Chondrocyte (in vitro differentiated cells): ENCODE results near the gene DNAH1. TPM values are rescaled to one million over a fixed set of nuclear protein-coding genes. Genes with fewer than 3 reads are reported as not detected.

ENCODE experiments used
- DNase-seq: peaks from one replicate; pipeline ENCODE4 v3.0.0; 2021; ENCODE audit warnings: mixed read lengths, low spot score
- H3K27ac Mint-ChIP-seq: one replicate; pipeline ENCODE4 v1.8.0; 2021; ENCODE audit warnings: mild to moderate bottlenecking, moderate library complexity, mixed read lengths; ENCODE audit not compliant: unreplicated experiment
- H3K27me3 Mint-ChIP-seq: 2 replicates; pipeline ENCODE4 v1.8.0; 2021; ENCODE audit warnings: low read depth, mixed read lengths
- H3K36me3 Mint-ChIP-seq: 2 replicates; pipeline ENCODE4 v1.8.0; 2021; ENCODE audit warnings: low read depth, mixed read lengths
- H3K4me1 Mint-ChIP-seq: 2 replicates; pipeline ENCODE4 v1.8.0; 2021; ENCODE audit warnings: low read depth, mild to moderate bottlenecking, mixed read lengths
- H3K4me3 Mint-ChIP-seq: one replicate; pipeline ENCODE4 v1.8.0; 2021; ENCODE audit warnings: mild to moderate bottlenecking, moderate library complexity, mixed read lengths; ENCODE audit not compliant: unreplicated experiment
- H3K9me3 Mint-ChIP-seq: 2 replicates; pipeline ENCODE4 v1.8.0; 2021; ENCODE audit warnings: low read depth, mixed read lengths
- CTCF ChIP-seq: fragments of 200-600 bp; sonication (generic); IDR thresholded peaks from 2 replicates; pipeline ENCODE4 v1.5.0; 2021; ENCODE audit warnings: antibody characterized with exemption, mild to moderate bottlenecking, moderate library complexity
- total RNA-seq: library from RNA; stranded (reverse); gene quantifications from 3 replicates; pipeline ENCODE4 v1.2.1, GENCODE V29; 2021

DNAH1 gene
- total RNA-seq, 1 donor from 2014 or later = 5.0 TPM

GRCh38 chr3:52352566-52352965 is 36.4 kb downstream of the DNAH1 start:
- TF ChIP-seq CTCF = no peak
- no peaks in the 10 kb centered on the region for H3K4me1 Mint-ChIP-seq
- no peak overlapping the region for H3K27ac Mint-ChIP-seq
- H3K4me3 Mint-ChIP-seq = no peak overlapping the region
- DNase-seq = peak; percentile 86
- H3K36me3 Mint-ChIP-seq = peaks cover 5% of the 10 kb centered on the region
- H3K27me3 Mint-ChIP-seq = no peaks in the 10 kb centered on the region
- H3K9me3 Mint-ChIP-seq = no peaks in the 10 kb centered on the region

- TF ChIP-seq CTCF = no peak
- H3K27me3 Mint-ChIP-seq = no peaks in the 10 kb centered on the region
- H3K9me3 Mint-ChIP-seq = no peaks in the 10 kb centered on the region
- peak; percentile 91 for DNase-seq
- H3K36me3 Mint-ChIP-seq = peaks cover 5% of the 10 kb centered on the region
- no peak overlapping the region for H3K4me3 Mint-ChIP-seq
- H3K27ac Mint-ChIP-seq = no peak overlapping the region
- no peaks in the 10 kb centered on the region for H3K4me1 Mint-ChIP-seq
Measured at GRCh38 chr3:52353291-52353855, 37.3 kb downstream of the DNAH1 start.

GRCh38 chr3:52354676-52355075 is 38.6 kb downstream of the DNAH1 start:
- Mint-ChIP-seq H3K27me3 (no peaks in the 10 kb centered on the region), H3K4me1 (no peaks in the 10 kb centered on the region), H3K36me3 (peaks cover 3% of the 10 kb centered on the region), H3K4me3 (no peak overlapping the region), H3K9me3 (no peaks in the 10 kb centered on the region), H3K27ac (no peak overlapping the region)
- TF ChIP-seq CTCF = no peak
- DNase-seq = peak; percentile 54

GRCh38 chr3:52355526-52355925 is 39.4 kb downstream of the DNAH1 start:
- Mint-ChIP-seq H3K4me1 (no peaks in the 10 kb centered on the region), H3K27ac (no peak overlapping the region)

GRCh38 chr3:52356126-52356525 is 40.0 kb downstream of the DNAH1 start:
- peaks cover 3% of the 10 kb centered on the region for H3K36me3 Mint-ChIP-seq
- H3K27ac Mint-ChIP-seq = no peak overlapping the region
- H3K27me3 Mint-ChIP-seq = no peaks in the 10 kb centered on the region
- no peaks in the 10 kb centered on the region for H3K9me3 Mint-ChIP-seq
- H3K4me3 Mint-ChIP-seq = no peak overlapping the region
- H3K4me1 Mint-ChIP-seq = no peaks in the 10 kb centered on the region
- TF ChIP-seq CTCF = no peak
- peak; percentile 47 for DNase-seq

More at GRCh38 chr3:52355526-52355925, 39.4 kb downstream of the DNAH1 start:
- DNase-seq = peak; percentile 61
- no peaks in the 10 kb centered on the region for H3K27me3 Mint-ChIP-seq
- no peak overlapping the region for H3K4me3 Mint-ChIP-seq
- H3K9me3 Mint-ChIP-seq = no peaks in the 10 kb centered on the region
- TF ChIP-seq CTCF = no peak
- H3K36me3 Mint-ChIP-seq = peaks cover 3% of the 10 kb centered on the region
